ENCODE results near the gene PODXL.

DNA sequence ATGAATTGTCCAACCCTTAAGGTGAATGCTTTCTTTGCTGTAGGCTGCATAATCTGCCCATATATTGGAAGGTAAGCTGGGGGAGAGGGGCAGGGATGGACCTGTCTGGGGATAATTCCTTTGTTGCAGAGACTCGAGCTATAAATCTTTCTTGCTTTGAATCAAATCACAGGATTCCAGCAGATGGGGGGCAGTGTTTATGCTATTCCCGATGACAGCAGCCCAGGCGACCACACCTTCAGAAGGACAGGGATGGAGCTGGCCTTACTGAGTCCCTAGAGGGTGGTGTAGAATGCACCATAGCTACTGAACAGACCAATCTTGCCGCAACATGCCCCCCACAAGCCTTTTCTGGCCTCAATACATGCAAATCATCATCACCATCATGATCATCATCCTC, 2.5 kb downstream of the PODXL start:
- TF ChIP-seq, protein P1, sequence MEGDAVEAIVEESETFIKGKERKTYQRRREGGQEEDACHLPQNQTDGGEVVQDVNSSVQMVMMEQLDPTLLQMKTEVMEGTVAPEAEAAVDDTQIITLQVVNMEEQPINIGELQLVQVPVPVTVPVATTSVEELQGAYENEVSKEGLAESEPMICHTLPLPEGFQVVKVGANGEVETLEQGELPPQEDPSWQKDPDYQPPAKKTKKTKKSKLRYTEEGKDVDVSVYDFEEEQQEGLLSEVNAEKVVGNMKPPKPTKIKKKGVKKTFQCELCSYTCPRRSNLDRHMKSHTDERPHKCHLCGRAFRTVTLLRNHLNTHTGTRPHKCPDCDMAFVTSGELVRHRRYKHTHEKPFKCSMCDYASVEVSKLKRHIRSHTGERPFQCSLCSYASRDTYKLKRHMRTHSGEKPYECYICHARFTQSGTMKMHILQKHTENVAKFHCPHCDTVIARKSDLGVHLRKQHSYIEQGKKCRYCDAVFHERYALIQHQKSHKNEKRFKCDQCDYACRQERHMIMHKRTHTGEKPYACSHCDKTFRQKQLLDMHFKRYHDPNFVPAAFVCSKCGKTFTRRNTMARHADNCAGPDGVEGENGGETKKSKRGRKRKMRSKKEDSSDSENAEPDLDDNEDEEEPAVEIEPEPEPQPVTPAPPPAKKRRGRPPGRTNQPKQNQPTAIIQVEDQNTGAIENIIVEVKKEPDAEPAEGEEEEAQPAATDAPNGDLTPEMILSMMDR (IDR thresholded peaks at IDR 0.05) = no peak
- TF ChIP-seq EZH2 (IDR thresholded peaks at IDR 0.05) = no peak

Measured in neural progenitor cell (in vitro differentiated cells).